GM12872 (cell line): ENCODE measurements around the gene BEST1.

ENCODE experiments used
- CTCF ChIP-seq: IDR thresholded peaks from 3 replicates; pipeline ENCODE4 v1.5.1; 2011; ENCODE audit warnings: low read depth, mild to moderate bottlenecking, low read length, moderate library complexity; ENCODE audit not compliant: insufficient read depth

Gene BEST1

DNA sequence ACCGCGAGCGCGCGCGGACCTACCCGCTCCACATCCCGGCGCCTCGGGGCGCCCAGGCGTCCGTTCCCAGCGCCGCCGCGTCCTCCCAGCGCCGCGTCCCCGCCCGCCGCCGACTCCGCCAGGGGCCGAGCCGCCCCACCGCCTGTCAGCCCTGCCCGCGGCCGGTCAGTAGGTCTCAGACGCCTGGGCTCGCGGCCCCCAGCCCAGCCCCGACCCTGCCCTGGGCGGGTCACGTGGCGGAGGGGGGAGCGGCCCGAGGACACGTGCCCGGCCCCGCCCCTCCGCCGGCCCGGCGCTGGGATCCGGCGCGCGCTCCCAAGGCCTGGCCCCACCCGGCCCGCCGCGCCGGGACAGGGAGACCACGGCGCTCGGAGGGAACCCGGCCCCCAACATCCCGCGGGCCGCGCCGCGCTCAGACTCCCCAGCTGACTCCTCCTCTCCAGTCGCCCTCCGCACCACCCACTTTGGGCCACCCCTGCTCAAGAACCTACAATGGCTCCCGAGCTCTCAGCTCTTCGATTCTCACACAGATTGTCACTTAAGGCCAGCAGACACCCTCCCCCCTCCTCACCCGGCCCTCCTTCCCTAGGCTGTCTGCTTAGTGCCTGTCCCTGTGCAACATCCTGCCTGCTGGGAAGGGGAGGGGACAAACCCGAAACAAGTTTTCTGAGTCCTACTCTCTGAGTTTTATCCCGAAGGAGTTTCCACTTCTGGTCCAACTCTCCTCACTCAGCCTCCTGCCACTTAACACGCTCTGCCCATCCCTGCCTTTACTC, 32.6 kb upstream of the BEST1 start, which contains the start of gene RAB3IL1:
TSS of gene RAB3IL1 (minus strand) at position 233 of the 776 bp plus-strand sequence. CDS start at position 34, 199 bp downstream.
- TF ChIP-seq CTCF = no peak

DNA sequence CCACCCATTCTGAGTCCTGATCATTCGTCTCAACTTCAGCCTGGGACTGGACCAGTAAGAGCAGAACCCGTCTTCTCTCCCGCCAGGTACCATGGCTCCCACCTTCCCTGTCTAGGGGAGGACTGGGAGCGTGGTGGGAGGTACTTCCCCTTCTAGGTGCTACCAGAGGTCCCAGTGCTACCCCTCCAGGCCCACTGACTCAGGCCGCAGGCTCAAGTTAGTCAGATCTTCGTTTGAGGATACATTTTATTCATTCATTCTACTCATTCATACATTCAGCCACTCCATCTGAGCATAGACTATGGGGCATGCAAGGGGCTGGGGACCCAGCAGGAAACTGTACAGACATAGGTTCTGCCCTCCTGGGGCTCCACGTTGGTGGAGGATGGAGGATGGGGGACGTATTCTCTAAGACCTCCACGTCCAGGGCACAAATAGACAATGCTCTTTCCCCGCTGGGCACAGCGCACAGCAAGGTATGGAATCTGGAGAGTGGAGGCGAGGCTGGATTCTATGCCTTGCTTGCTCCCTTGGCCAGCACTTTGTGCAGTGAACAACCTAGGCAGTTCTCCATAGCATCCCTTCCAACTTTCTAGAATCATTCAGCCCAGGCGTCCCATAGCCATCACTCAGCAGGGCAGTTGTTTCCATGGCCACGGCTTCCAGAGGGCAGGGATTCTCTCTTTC, 31.8 kb upstream of the BEST1 start:
- no peak for TF ChIP-seq CTCF

- TF ChIP-seq CTCF = no peak
Measured at GRCh38 chr11:61918938-61919704, 31.0 kb upstream of the BEST1 start.

GRCh38 chr11:61919705-61920631, 30.2 kb upstream of the BEST1 start:
- no peak for TF ChIP-seq CTCF

- TF ChIP-seq CTCF = no peak
Measured at GRCh38 chr11:61921446-61921845, 28.7 kb upstream of the BEST1 start.

DNA sequence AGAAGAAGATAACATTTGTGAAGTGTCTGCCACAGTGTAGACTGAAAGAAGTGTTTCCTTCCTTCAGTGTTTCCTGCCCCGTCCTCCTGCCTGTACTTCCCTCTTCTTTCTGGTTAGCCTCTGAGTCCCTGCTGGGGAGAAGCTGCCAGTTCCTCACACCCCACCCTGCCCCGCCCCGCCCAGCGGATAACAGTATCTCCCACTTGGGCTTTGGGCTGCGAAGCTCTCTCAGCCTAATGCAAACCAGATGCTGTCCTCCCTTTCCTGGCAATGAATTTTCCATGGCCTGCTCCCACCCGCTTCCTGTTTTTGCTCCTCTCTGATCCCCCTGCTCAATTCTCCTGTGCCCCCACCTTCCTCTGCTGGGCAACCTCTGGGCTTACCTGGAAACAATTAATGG, 27.6 kb upstream of the BEST1 start:
- TF ChIP-seq CTCF = no peak
